ENCODE measurements around the gene PLEK.
"Not testable (repeated sequence)": the region's sequence is repeated elsewhere in the genome, so short reads cannot be mapped to it uniquely, and the experiment has no call there.

PLEK gene, protein sequence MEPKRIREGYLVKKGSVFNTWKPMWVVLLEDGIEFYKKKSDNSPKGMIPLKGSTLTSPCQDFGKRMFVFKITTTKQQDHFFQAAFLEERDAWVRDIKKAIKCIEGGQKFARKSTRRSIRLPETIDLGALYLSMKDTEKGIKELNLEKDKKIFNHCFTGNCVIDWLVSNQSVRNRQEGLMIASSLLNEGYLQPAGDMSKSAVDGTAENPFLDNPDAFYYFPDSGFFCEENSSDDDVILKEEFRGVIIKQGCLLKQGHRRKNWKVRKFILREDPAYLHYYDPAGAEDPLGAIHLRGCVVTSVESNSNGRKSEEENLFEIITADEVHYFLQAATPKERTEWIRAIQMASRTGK

DNA sequence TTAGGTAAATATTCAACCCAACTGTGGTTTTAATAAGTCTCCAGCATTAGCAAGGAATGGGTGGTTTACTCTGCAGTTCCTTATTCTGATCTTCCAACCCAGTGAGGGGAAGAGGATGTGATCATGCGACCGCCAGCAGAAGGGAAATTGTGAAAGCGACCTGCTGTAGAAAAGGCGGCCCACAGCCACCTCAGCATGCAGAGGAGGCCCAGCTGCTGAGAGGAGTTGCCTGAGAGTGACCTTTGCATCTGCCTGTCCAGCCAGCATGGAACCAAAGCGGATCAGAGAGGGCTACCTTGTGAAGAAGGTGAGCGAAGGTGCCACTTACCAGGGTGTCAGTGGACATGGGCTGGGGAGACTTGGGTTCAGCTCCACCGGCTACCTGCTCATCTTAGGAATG is at the start of gene PLEK:
Gene PLEK (plus strand): TSS at position 196 of the 400 bp plus-strand sequence. CDS start 70 bp downstream, at position 266.
- DNase-seq = peak; percentile 71

GRCh38 chr2:68316111-68316510 is 49.0 kb upstream of the PLEK start:
- DNase-seq = no peak

- DNase-seq = no peak
Measured at GRCh38 chr2:68317971-68318913, 46.8 kb upstream of the PLEK start.

DNA sequence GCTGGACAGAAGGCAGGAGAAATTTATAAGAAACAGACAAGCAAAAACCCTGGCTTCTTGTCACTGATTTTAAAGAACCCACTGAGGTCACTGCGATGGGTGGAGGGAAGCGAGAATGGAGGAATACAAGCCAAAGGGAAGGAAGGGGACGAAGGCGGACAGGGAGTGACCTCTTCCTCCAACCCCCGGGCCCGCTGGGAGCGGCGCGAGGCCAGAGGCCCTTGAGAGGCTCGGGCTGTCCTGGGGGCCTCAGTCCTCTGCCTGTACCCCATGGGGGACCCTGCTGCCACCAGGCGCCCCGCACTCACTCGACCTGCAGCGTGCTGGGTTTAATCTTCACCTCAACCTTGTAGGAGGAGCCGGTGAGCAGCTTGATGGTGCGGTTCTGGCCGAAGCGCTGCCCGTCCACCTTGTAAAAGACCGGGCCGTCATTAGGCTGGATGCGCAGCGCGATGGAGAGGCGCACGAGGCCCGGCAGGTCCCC is 46.1 kb upstream of the PLEK start:
- DNase-seq = no peak

DNA sequence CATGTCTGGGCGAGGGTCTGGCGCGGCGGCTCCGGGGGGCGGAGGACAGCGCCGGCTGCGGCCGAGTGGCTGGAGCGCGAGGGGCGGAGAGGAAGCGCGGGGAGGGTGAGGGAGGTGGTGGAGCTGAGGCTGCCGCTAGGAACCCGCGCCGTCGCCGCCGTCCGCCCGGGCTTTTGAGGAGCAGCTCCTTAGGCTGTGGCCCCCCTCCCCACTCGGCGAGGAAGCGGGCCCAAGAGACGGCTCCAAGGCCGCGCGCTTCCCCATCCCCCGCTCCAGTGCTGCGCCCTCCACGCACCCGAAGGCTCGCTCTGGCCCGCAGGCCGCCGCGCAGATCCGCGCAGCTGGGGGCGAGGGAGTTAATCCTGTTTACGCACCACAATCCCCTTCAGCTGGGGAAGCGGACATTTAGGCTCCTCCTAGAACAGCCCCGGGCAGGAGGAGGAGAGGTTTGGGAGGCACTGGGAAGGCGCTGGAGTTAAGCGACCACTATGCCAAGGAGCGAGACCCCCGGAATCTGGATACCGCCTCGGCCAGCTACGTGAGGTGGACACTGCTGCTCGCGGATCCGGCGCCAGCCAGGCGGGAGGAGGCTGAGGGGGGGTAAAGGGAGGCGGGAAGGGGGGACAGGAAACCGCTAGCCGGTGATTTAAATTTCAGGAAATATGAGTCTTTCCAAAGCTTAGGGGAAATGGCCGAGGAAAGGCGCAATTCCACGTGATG is 45.5 kb upstream of the PLEK start, which contains the start of gene CNRIP1:
Gene CNRIP1 (minus strand): TSS at position 552 of the 720 bp plus-strand sequence. CDS start 549 bp downstream, at position 3.
- no peak for DNase-seq

DNA sequence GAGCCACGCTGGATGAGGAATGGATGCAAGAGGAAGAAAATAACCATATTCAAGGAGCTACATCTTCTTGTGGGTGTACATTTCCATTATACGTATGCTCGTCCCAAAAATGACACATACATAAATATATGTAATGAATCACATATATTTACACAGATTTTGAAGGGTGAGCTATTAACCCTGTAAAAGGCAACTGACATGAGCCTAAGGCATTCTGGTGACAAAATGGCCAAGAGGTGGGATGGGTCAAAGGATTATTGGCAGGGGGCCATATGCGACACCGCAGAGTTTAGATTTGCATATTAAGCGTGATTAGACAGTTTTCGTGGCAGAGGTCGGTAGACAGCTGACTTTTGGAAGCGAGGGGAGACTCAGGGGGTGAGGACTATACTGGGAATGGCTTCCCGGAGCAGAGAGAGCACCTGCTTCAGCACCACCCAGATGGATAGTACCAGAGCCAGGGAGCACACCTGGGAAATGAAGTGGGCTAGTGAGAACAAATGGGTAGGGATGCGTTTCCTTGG is 44.9 kb upstream of the PLEK start:
- no peak for DNase-seq

DNA sequence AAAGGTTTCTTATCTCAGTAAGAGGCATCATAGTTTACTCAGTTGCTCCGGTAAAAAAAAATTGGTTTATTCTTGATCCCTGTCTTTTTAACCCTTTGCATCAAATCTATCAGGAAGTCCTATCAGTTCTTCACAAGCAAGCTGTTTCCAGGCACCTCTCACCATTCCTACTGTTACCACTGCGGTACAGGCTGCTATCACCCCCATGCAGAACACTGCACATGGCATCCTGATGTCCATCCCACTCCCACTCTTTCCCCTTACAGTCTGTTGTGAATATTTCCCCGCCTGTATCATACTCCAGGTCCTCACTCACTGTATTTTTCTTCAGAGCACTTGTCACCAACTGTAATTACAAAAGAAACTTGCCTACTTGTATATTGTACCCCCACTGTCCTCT is 40.0 kb upstream of the PLEK start:
- DNase-seq = no peak

GRCh38 chr2:68328901-68329300 is 36.2 kb upstream of the PLEK start:
- no peak for DNase-seq

GRCh38 chr2:68330691-68331090 is 34.4 kb upstream of the PLEK start:
- no peak for DNase-seq

DNA sequence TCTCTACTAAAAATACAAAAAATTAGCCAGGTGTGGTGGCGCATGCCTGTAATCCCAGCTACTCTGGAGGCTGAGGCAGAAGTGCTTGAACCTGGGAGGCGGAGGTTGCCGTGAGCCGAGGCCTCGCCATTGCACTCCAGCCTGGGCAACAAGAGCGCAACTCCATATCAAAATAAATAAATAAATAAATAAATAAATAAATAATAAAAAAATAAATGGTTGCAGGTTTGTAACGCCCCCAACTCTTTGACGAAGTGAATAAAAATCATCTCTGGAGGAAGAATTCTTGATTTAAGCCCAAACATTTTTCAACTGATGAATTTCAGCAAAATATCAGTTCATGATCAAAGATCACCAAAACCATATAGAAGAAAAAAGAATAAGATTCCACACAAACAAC is 32.1 kb upstream of the PLEK start:
- no peak for DNase-seq

DNA sequence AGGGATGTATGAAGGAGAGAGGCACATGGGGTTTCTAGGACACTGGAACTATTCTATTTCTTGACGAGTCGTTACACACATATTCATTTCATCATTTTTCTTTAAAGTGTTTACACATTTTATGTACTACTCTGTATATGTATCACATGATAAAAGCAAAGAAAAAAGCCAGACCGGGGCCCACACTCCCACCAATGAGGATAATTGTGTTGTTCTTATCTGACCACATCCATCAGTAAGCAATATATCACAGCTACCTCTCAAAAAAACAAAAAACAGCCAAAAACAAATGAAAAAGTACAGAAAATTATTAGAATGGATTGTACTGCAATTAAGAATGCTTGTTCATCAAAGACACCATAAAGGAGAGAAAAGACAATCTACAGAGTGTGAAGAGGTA is 31.2 kb upstream of the PLEK start:
- DNase-seq = no peak

DNA sequence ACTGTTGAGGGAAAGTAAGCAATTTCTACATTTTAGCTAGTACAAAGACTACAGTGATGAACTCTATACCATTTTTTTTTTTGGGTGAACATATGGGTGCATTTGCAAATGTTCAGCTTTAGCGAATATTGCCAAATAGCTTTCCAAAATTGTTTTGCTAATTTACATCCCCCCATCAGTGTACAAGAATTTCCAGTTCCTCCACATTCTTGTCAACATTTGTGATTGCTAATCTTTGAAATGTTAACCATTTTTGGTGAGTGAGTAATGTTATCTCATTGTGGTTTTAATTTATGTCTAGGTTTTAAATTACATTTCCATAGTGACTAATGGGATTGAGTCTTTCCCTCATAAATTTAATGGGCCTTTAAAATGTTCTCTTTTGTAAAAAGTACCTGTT is 28.9 kb upstream of the PLEK start:
- DNase-seq = no peak

GRCh38 chr2:68340226-68341061 is 24.6 kb upstream of the PLEK start:
- no peak for DNase-seq

DNA sequence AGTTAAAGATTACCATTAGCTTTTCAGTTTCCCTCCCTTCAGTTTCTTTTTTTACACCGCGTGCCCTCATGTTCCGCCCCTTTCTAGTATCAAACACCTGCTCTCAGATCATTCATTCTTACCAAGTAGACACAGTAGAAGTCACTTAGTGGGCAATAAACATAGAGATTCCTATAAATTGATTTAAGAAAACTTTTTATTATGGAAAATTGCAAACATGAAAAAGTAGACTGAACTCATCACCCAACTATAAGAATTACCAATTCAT is 24.1 kb upstream of the PLEK start:
- DNase-seq = no peak

- DNase-seq = no peak
Measured at GRCh38 chr2:68341583-68341982, 23.5 kb upstream of the PLEK start.

GRCh38 chr2:68342470-68342869 is 22.6 kb upstream of the PLEK start:
- no peak for DNase-seq

DNA sequence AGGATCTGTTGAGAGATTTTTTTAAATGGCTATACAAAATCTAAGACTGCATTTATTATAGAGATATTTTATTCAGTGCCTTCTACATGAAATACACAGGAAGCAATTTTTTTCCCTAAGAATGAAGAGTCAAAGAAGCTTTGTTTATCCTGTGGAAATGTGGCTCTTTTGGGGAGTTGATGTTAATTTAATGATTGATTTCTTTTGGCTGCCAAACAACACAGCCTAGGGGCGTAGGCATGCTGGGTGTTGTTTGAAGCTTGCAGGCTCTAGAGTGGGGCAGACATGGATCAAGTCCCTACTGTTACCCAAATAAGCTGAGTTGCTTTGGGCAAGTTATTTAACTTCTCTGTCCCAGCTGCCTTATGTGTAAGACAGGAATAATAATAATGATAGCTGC is 21.1 kb upstream of the PLEK start:
- DNase-seq = no peak

- DNase-seq = no peak
Measured at GRCh38 chr2:68345129-68345875, 19.8 kb upstream of the PLEK start.

DNA sequence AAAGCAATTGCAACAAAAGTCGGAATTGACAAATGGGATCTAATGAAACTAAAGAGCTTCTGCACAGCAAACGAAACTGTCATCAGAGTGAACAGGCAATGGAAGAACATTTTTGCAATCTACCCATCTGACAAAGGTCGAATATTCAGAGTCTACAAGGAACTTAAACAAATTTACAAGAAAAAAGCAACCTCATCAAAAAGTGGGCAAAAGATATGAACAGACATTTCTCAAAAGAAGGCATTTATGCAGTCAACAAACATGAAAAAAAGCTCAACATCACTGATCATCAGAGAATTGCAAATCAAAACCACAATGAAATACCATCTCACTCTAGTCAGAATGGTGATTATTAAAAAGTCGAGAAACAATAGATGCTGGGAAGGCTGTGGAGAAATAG is 16.0 kb upstream of the PLEK start:
- DNase-seq = not testable (repeated sequence)

GRCh38 chr2:68351997-68352396 is 13.1 kb upstream of the PLEK start:
- DNase-seq = no peak

GRCh38 chr2:68352651-68353391 is 12.3 kb upstream of the PLEK start:
- no peak for DNase-seq
